Measurements from ENCODE around the gene PARP11. TPM values are rescaled to one million over a fixed set of nuclear protein-coding genes. Genes with fewer than 3 reads are reported as not detected.
A peak's percentile ranks its signal among the peaks of the same experiment; 100 is the strongest.
"Not testable (repeated sequence)": the region's sequence is repeated elsewhere in the genome, so short reads cannot be mapped to it uniquely, and the experiment has no call there.

The PARP11 gene
- polyA plus RNA-seq, 4 donors, result 1.3 to 7.9 (median 4.3) TPM

DNA sequence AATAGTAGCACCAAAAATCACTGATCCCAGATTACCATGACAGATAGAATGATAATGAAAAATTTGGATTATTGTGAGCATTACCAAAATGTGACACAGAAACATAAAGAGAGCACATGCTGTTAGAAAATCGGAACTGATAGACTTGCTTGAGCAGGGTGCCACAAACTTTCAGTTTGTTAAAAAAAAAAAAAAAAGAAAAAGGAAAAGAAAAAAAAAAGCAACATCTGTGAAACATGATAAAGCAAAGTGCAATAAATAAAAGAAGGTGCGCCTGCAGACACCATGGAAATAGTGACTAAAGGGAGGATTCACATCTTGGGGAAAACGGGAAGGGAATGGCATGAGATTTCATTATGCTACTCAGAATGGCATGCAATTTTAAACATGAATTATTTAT is 6.6 kb upstream of the PARP11 start:
- FAIRE-seq (no peak), DNase-seq (no peak)
- H3K9me3 ChIP-seq (ENCODE audit: control insufficient read depth in 2 of 2, insufficient read depth in 1 of 2, low read depth in 1 of 2, low read length in 1 of 2), result peaks cover 0 to 5% of the 10 kb centered on the region in 2 donors
- 83 to 92% (median 88%) methylated on average over 3 of the region's 3 CpGs for WGBS, 3 donors
- peaks cover 0 to 3% (median 0%) of the 10 kb centered on the region in 3 donors for H3K27me3 ChIP-seq (ENCODE audit: control insufficient read depth in 3 of 3, insufficient read depth in 3 of 3, low read length in 3 of 3)
- H3K36me3 ChIP-seq (ENCODE audit: control insufficient read depth in 3 of 3, insufficient read depth in 2 of 3, low read depth in 1 of 3, low read length in 3 of 3), result no peaks in the 10 kb centered on the region
- H3K27ac ChIP-seq (ENCODE audit: low read depth in 1 of 3, low read length in 2 of 3), result no peak overlapping the region
- H3K4me1 ChIP-seq (ENCODE audit: control insufficient read depth in 3 of 3, insufficient read depth in 2 of 3, low read depth in 1 of 3, low read length in 2 of 3), result no peaks in the 10 kb centered on the region
- H3K4me3 ChIP-seq (ENCODE audit: low read depth in 1 of 3, low read length in 3 of 3), result no peak overlapping the region

- Histone ChIP-seq H3K27me3 (ENCODE audit: control insufficient read depth in 3 of 3, insufficient read depth in 3 of 3, low read length in 3 of 3) (no peaks in the 10 kb centered on the region), H3K4me3 (ENCODE audit: low read depth in 1 of 3, low read length in 3 of 3) (peak overlapping the region in 1 of 3 donors; percentile 69), H3K4me1 (ENCODE audit: control insufficient read depth in 3 of 3, insufficient read depth in 2 of 3, low read depth in 1 of 3, low read length in 2 of 3) (peaks cover 2 to 9% (median 3%) of the 10 kb centered on the region in 3 donors), H3K36me3 (ENCODE audit: control insufficient read depth in 3 of 3, insufficient read depth in 2 of 3, low read depth in 1 of 3, low read length in 3 of 3) (no peaks in the 10 kb centered on the region), H3K27ac (ENCODE audit: low read depth in 1 of 3, low read length in 2 of 3) (peak overlapping the region in 1 of 3 donors; percentile 15), H3K9me3 (ENCODE audit: control insufficient read depth in 2 of 2, insufficient read depth in 1 of 2, low read depth in 1 of 2, low read length in 1 of 2) (no peaks in the 10 kb centered on the region)
- DNase-seq (peak in 1 of 2 donors; percentile 40), FAIRE-seq (no peak)
- WGBS, 3 donors, result 29 to 67% (median 47%) methylated on average over 4 of the region's 4 CpGs
These were observed 1.8 kb downstream of the PARP11 start for GRCh38 chr12:3871356-3871755.

GRCh38 chr12:3869865-3870264 is 3.3 kb downstream of the PARP11 start:
- peak overlapping the region in 1 of 3 donors; percentile 40 for H3K4me3 ChIP-seq (ENCODE audit: low read depth in 1 of 3, low read length in 3 of 3)
- peak overlapping the region in 2 of 3 donors; percentile 31 to 70 for H3K27ac ChIP-seq (ENCODE audit: low read depth in 1 of 3, low read length in 2 of 3)

DNA sequence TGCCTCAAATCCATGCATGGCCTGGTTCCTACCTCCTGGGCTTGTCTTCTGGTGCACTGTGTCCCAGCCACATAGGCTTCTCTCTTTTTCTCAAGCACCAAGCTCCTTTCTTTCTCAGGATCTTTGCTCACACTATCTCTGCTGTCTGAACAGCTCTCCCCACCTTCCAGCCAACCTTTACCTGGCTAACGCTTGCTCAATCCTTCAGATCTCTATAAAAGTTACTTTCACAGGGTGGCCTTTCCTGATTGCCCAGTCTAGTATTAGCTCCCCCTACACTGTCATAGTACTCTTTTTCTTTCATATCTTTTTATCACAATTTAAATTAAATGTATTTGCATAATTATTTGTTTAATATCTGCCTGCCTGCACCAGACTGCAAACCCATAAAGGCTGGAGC is 3.8 kb downstream of the PARP11 start:
- DNase-seq (peak; percentile 14 to 46), FAIRE-seq (no peak)
- peak overlapping the region in 1 of 3 donors; percentile 40 for H3K4me3 ChIP-seq (ENCODE audit: low read depth in 1 of 3, low read length in 3 of 3)
- WGBS, 3 donors, result 44 to 67% (median 47%) methylated on average over 1 of the region's 1 CpG
- peaks cover 2 to 9% (median 7%) of the 10 kb centered on the region in 3 donors for H3K4me1 ChIP-seq (ENCODE audit: control insufficient read depth in 3 of 3, insufficient read depth in 2 of 3, low read depth in 1 of 3, low read length in 2 of 3)
- H3K27me3 ChIP-seq (ENCODE audit: control insufficient read depth in 3 of 3, insufficient read depth in 3 of 3, low read length in 3 of 3), result no peaks in the 10 kb centered on the region
- H3K9me3 ChIP-seq (ENCODE audit: control insufficient read depth in 2 of 2, insufficient read depth in 1 of 2, low read depth in 1 of 2, low read length in 1 of 2), result no peaks in the 10 kb centered on the region
- no peaks in the 10 kb centered on the region for H3K36me3 ChIP-seq (ENCODE audit: control insufficient read depth in 3 of 3, insufficient read depth in 2 of 3, low read depth in 1 of 3, low read length in 3 of 3)
- H3K27ac ChIP-seq (ENCODE audit: low read depth in 1 of 3, low read length in 2 of 3), result peak overlapping the region in 2 of 3 donors; percentile 31 to 70

More at GRCh38 chr12:3869865-3870264, 3.3 kb downstream of the PARP11 start:
- peaks cover 2 to 9% (median 7%) of the 10 kb centered on the region in 3 donors for H3K4me1 ChIP-seq (ENCODE audit: control insufficient read depth in 3 of 3, insufficient read depth in 2 of 3, low read depth in 1 of 3, low read length in 2 of 3)
- no peak for FAIRE-seq
- no peaks in the 10 kb centered on the region for H3K27me3 ChIP-seq (ENCODE audit: control insufficient read depth in 3 of 3, insufficient read depth in 3 of 3, low read length in 3 of 3)
- WGBS, 3 donors, result 11 to 27% (median 22%) methylated on average over 6 of the region's 6 CpGs
- peak in 1 of 2 donors; percentile 48 for DNase-seq
- no peaks in the 10 kb centered on the region for H3K36me3 ChIP-seq (ENCODE audit: control insufficient read depth in 3 of 3, insufficient read depth in 2 of 3, low read depth in 1 of 3, low read length in 3 of 3)
- no peaks in the 10 kb centered on the region for H3K9me3 ChIP-seq (ENCODE audit: control insufficient read depth in 2 of 2, insufficient read depth in 1 of 2, low read depth in 1 of 2, low read length in 1 of 2)

DNA sequence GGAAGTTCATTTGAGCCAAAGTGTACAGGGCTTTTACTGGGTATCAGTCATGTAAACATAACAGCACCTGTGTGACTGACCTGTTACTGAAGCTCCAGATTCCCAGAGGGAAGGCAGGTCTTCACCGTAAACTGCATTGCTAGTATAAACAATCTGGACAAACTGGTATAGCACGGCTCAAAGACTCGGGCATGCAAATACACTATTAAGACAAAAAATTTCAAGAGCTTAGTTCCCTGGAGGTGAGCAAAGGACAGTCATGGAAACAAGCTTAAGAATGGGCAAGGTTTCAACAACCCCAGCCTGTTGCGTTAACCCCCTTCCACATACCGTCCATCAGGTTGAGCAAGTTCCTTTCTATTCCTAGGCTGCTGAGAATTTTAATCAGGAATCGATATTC is 9.4 kb downstream of the PARP11 start:
- WGBS, 3 donors, result 94 to 96% (median 94%) methylated on average over 6 of the region's 6 CpGs
- Histone ChIP-seq H3K27me3 (ENCODE audit: control insufficient read depth in 3 of 3, insufficient read depth in 3 of 3, low read length in 3 of 3) (no peaks in the 10 kb centered on the region), H3K9me3 (ENCODE audit: control insufficient read depth in 2 of 2, insufficient read depth in 1 of 2, low read depth in 1 of 2, low read length in 1 of 2) (peaks cover 0 to 5% of the 10 kb centered on the region in 2 donors), H3K4me1 (ENCODE audit: control insufficient read depth in 3 of 3, insufficient read depth in 2 of 3, low read depth in 1 of 3, low read length in 2 of 3) (peaks cover 0 to 3% (median 0%) of the 10 kb centered on the region in 3 donors), H3K36me3 (ENCODE audit: control insufficient read depth in 3 of 3, insufficient read depth in 2 of 3, low read depth in 1 of 3, low read length in 3 of 3) (peaks cover 0 to 2% (median 0%) of the 10 kb centered on the region in 3 donors), H3K4me3 (ENCODE audit: low read depth in 1 of 3, low read length in 3 of 3) (no peak overlapping the region), H3K27ac (ENCODE audit: low read depth in 1 of 3, low read length in 2 of 3) (no peak overlapping the region)
- no peak for DNase-seq
- FAIRE-seq, result no peak

- Histone ChIP-seq H3K4me1 (ENCODE audit: control insufficient read depth in 3 of 3, insufficient read depth in 2 of 3, low read depth in 1 of 3, low read length in 2 of 3) (no peaks in the 10 kb centered on the region), H3K36me3 (ENCODE audit: control insufficient read depth in 3 of 3, insufficient read depth in 2 of 3, low read depth in 1 of 3, low read length in 3 of 3) (no peaks in the 10 kb centered on the region), H3K9me3 (ENCODE audit: control insufficient read depth in 2 of 2, insufficient read depth in 1 of 2, low read depth in 1 of 2, low read length in 1 of 2) (no peaks in the 10 kb centered on the region), H3K27me3 (ENCODE audit: control insufficient read depth in 3 of 3, insufficient read depth in 3 of 3, low read length in 3 of 3) (peaks cover 0 to 2% (median 0%) of the 10 kb centered on the region in 3 donors), H3K4me3 (ENCODE audit: low read depth in 1 of 3, low read length in 3 of 3) (no peak overlapping the region), H3K27ac (ENCODE audit: low read depth in 1 of 3, low read length in 2 of 3) (no peak overlapping the region)
- DNase-seq (no peak), FAIRE-seq (no peak)
- 92 to 93% (median 93%) methylated on average over 5 of the region's 5 CpGs for WGBS, 3 donors
These were observed 30.7 kb downstream of the PARP11 start for GRCh38 chr12:3842517-3842916.

GRCh38 chr12:3841783-3842182 is 31.4 kb downstream of the PARP11 start:
- peaks cover 0 to 2% (median 0%) of the 10 kb centered on the region in 3 donors for H3K27me3 ChIP-seq (ENCODE audit: control insufficient read depth in 3 of 3, insufficient read depth in 3 of 3, low read length in 3 of 3)
- H3K36me3 ChIP-seq (ENCODE audit: control insufficient read depth in 3 of 3, insufficient read depth in 2 of 3, low read depth in 1 of 3, low read length in 3 of 3), result no peaks in the 10 kb centered on the region
- no peaks in the 10 kb centered on the region for H3K9me3 ChIP-seq (ENCODE audit: control insufficient read depth in 2 of 2, insufficient read depth in 1 of 2, low read depth in 1 of 2, low read length in 1 of 2)
- FAIRE-seq, result no peak
- H3K4me1 ChIP-seq (ENCODE audit: control insufficient read depth in 3 of 3, insufficient read depth in 2 of 3, low read depth in 1 of 3, low read length in 2 of 3), result no peaks in the 10 kb centered on the region
- WGBS, 3 donors, result 91 to 97% (median 97%) methylated on average over 3 of the region's 3 CpGs
- DNase-seq, result no peak
- H3K4me3 ChIP-seq (ENCODE audit: low read depth in 1 of 3, low read length in 3 of 3), result no peak overlapping the region
- H3K27ac ChIP-seq (ENCODE audit: low read depth in 1 of 3, low read length in 2 of 3), result no peak overlapping the region

GRCh38 chr12:3840833-3841232 is 32.4 kb downstream of the PARP11 start:
- H3K4me3 ChIP-seq (ENCODE audit: low read depth in 1 of 3, low read length in 3 of 3); H3K9me3 ChIP-seq (ENCODE audit: control insufficient read depth in 2 of 2, insufficient read depth in 1 of 2, low read depth in 1 of 2, low read length in 1 of 2); H3K4me1 ChIP-seq (ENCODE audit: control insufficient read depth in 3 of 3, insufficient read depth in 2 of 3, low read depth in 1 of 3, low read length in 2 of 3); H3K27me3 ChIP-seq (ENCODE audit: control insufficient read depth in 3 of 3, insufficient read depth in 3 of 3, low read length in 3 of 3); FAIRE-seq; H3K36me3 ChIP-seq (ENCODE audit: control insufficient read depth in 3 of 3, insufficient read depth in 2 of 3, low read depth in 1 of 3, low read length in 3 of 3); H3K27ac ChIP-seq (ENCODE audit: low read depth in 1 of 3, low read length in 2 of 3); DNase-seq: not testable (repeated sequence)
- WGBS, 3 donors, result 58 to 64% (median 61%) methylated on average over 2 of the region's 2 CpGs

DNA sequence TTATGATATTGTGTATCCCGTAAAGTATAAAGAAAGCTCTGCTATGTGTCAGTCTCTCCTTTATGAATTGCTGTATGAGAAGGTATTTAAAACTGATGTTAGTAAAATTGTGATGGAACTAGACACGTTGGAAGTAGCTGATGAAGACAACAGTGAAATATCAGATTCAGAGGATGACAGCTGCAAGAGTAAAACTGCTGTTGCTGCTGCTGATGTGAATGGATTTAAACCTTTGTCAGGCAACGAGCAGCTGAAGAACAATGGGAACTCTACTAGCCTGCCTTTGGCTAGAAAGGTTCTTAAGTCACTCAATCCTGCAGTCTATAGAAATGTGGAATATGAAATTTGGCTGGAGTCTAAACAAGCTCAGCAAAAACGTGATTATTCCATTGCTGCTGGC is 33.5 kb downstream of the PARP11 start:
- not testable (repeated sequence) for H3K4me3 ChIP-seq (ENCODE audit: low read depth in 1 of 3, low read length in 3 of 3); DNase-seq; H3K4me1 ChIP-seq (ENCODE audit: control insufficient read depth in 3 of 3, insufficient read depth in 2 of 3, low read depth in 1 of 3, low read length in 2 of 3); FAIRE-seq; H3K9me3 ChIP-seq (ENCODE audit: control insufficient read depth in 2 of 2, insufficient read depth in 1 of 2, low read depth in 1 of 2, low read length in 1 of 2); H3K36me3 ChIP-seq (ENCODE audit: control insufficient read depth in 3 of 3, insufficient read depth in 2 of 3, low read depth in 1 of 3, low read length in 3 of 3); H3K27ac ChIP-seq (ENCODE audit: low read depth in 1 of 3, low read length in 2 of 3); H3K27me3 ChIP-seq (ENCODE audit: control insufficient read depth in 3 of 3, insufficient read depth in 3 of 3, low read length in 3 of 3)
- 78 to 89% (median 87%) methylated on average over 4 of the region's 4 CpGs for WGBS, 3 donors
